Hepatocyte (in vitro differentiated cells): Measurements from ENCODE around the gene SCN1A. TPM values are rescaled to one million over a fixed set of nuclear protein-coding genes. Genes with fewer than 3 reads are reported as not detected.
"Not testable (repeated sequence)": the region's sequence is repeated elsewhere in the genome, so short reads cannot be mapped to it uniquely, and the experiment has no call there.

ENCODE experiments used
- DNase-seq: peaks from one replicate; pipeline ENCODE4 v3.0.0-alpha.2; 2016; ENCODE audit warnings: low spot score
- H2AFZ ChIP-seq: fragments of 200-600 bp; sonication (generic); 2 replicates; pipeline ENCODE4 v1.6.0; 2016; ENCODE audit warnings: antibody characterized with exemption, mild to moderate bottlenecking
- H3K27ac ChIP-seq: fragments of 200-600 bp; sonication (generic); 2 replicates; pipeline ENCODE4 v1.5.1; 2016; ENCODE audit warnings: mild to moderate bottlenecking
- H3K27me3 ChIP-seq: fragments of 200-600 bp; sonication (generic); 2 replicates; pipeline ENCODE4 v1.6.1; 2016
- H3K36me3 ChIP-seq: fragments of 200-600 bp; sonication (generic); replicated peaks from 2 replicates; pipeline ENCODE4 v1.5.1; 2016; ENCODE audit warnings: low read depth; ENCODE audit not compliant: insufficient read depth
- H3K4me1 ChIP-seq: fragments of 200-600 bp; sonication (generic); 2 replicates; pipeline ENCODE4 v1.5.1; 2016; ENCODE audit warnings: mild to moderate bottlenecking, moderate library complexity; ENCODE audit not compliant: insufficient read depth
- H3K4me2 ChIP-seq: fragments of 200-600 bp; sonication (generic); 2 replicates; pipeline ENCODE4 v1.6.0; 2016
- H3K4me3 ChIP-seq: fragments of 200-600 bp; sonication (generic); 2 replicates; pipeline ENCODE4 v1.5.1; 2016; ENCODE audit warnings: mild to moderate bottlenecking
- H3K79me2 ChIP-seq: fragments of 200-600 bp; sonication (generic); 2 replicates; pipeline ENCODE4 v1.6.0; 2017; ENCODE audit warnings: mild to moderate bottlenecking
- H3K9me2 ChIP-seq: fragments of 200-600 bp; sonication (generic); replicated peaks from 2 replicates; pipeline ENCODE4 v1.6.0; 2017; ENCODE audit warnings: mild to moderate bottlenecking; ENCODE audit not compliant: insufficient read depth
- H3K9me3 ChIP-seq: fragments of 200-600 bp; sonication (generic); 2 replicates; pipeline ENCODE4 v1.5.1; 2016; ENCODE audit warnings: low read depth, mild to moderate bottlenecking
- H4K20me1 ChIP-seq: fragments of 200-600 bp; sonication (generic); 2 replicates; pipeline ENCODE4 v1.6.0; 2016; ENCODE audit warnings: mild to moderate bottlenecking; ENCODE audit not compliant: insufficient read depth, poor library complexity, severe bottlenecking
- EZH2 ChIP-seq: fragments of 200-600 bp; sonication (generic); IDR thresholded peaks from 2 replicates; pipeline ENCODE4 v1.6.1; 2016; ENCODE audit warnings: antibody characterized with exemption, mild to moderate bottlenecking, borderline replicate concordance
- EZH2phosphoT487 ChIP-seq: fragments of 200-600 bp; sonication (generic); IDR thresholded peaks from one replicate; pipeline ENCODE4 v1.6.1; 2018; ENCODE audit warnings: antibody characterized with exemption, mild to moderate bottlenecking, low read depth, moderate library complexity; ENCODE audit not compliant: unreplicated experiment, severe bottlenecking
- WGBS: methylation state at CpG from one replicate; pipeline ENCODE4 v1.1.6; 2016; ENCODE audit warnings: low lambda C conversion rate; ENCODE audit errors: missing lambda C conversion rate; 5-methylcytosine and 5-hydroxymethylcytosine counted together
- polyA plus RNA-seq: library from polyadenylated mRNA; unstranded; fragments of >200 nt; fragmentation: Nextera tagmentation; extraction: Ambion mirVana; gene quantifications from 2 replicates; pipeline ENCODE4 v1.2.1, GENCODE V29; 2016
- total RNA-seq: library from RNA; depleted of rRNA; stranded (reverse); fragments of >200 nt; gene quantifications from 2 replicates; pipeline ENCODE4 v1.2.3, GENCODE V29; 2014
- TF ChIP-seq, protein P1 (sequence below): fragments of 200-600 bp; sonication (generic); IDR thresholded peaks from 2 replicates; pipeline ENCODE4 v1.5.1; 2016; ENCODE audit warnings: antibody characterized with exemption, mild to moderate bottlenecking; ENCODE audit not compliant: poor library complexity

SCN1A gene
- total and polyA plus RNA-seq, 2 experiments from 2014 or later = 0.03 TPM; not detected in 1

DNA sequence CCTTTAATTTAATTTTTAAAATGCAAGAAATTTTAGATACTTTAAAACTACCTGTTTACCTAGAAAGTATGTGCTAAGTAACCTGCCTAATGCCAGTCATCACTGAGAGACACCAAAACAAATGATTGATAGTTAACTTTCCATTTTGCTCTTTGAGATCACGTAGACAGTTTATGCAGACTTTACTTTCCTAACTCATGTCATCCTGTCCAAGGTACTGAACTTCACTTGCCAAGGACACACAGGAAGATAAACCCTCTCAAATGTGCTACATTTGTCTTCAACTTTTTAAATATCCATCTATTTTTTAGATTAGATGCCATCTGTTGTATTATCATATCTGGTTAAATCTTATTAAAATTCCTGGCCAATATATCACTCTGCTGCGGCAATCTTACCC lies 20.1 kb upstream of the SCN1A start:
- TF ChIP-seq EZH2phosphoT487 = no peak
- TF ChIP-seq, protein P1, sequence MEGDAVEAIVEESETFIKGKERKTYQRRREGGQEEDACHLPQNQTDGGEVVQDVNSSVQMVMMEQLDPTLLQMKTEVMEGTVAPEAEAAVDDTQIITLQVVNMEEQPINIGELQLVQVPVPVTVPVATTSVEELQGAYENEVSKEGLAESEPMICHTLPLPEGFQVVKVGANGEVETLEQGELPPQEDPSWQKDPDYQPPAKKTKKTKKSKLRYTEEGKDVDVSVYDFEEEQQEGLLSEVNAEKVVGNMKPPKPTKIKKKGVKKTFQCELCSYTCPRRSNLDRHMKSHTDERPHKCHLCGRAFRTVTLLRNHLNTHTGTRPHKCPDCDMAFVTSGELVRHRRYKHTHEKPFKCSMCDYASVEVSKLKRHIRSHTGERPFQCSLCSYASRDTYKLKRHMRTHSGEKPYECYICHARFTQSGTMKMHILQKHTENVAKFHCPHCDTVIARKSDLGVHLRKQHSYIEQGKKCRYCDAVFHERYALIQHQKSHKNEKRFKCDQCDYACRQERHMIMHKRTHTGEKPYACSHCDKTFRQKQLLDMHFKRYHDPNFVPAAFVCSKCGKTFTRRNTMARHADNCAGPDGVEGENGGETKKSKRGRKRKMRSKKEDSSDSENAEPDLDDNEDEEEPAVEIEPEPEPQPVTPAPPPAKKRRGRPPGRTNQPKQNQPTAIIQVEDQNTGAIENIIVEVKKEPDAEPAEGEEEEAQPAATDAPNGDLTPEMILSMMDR = no peak
- no peak for TF ChIP-seq EZH2
- Histone ChIP-seq H3K27me3 (no peaks in the 10 kb centered on the region), H4K20me1 (no peaks in the 10 kb centered on the region), H3K4me1 (no peaks in the 10 kb centered on the region), H3K4me2 (no peak overlapping the region), H3K79me2 (no peaks in the 10 kb centered on the region), H3K9me3 (no peaks in the 10 kb centered on the region), H3K27ac (no peak overlapping the region), H3K36me3 (no peaks in the 10 kb centered on the region), H3K9me2 (no peaks in the 10 kb centered on the region), H2AFZ (no peak overlapping the region), H3K4me3 (no peak overlapping the region)
- no peak for DNase-seq
- WGBS = 73% methylated on average over 2 of the region's 2 CpGs

DNA sequence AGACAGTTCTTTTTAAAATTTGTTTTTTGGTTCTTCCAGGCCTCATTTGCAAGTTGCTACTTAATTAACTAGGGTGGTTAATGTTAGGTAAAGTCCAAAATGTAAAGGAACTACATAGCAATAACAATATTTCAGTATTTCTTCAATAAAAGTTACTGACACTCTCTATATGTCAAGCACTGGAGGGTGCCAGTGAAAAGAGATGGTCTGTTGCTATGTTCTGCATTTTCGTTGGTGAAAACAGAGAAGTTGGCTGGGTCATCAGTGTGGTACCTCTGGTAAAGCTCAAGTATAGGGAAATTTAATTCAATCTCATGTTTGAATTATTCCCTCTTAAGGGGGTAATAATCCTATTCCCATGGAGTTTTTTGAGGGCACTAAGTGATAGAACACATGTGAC lies 16.3 kb upstream of the SCN1A start:
- no peaks in the 10 kb centered on the region for H3K4me1 ChIP-seq
- WGBS = 81% methylated on average over 1 of the region's 1 CpG
- no peaks in the 10 kb centered on the region for H3K79me2 ChIP-seq
- H3K9me3 ChIP-seq = no peaks in the 10 kb centered on the region
- no peak overlapping the region for H3K4me3 ChIP-seq
- no peak overlapping the region for H2AFZ ChIP-seq
- TF ChIP-seq EZH2phosphoT487 (no peak), EZH2 (no peak)
- TF ChIP-seq, protein P1 = no peak
- no peak overlapping the region for H3K4me2 ChIP-seq
- no peaks in the 10 kb centered on the region for H4K20me1 ChIP-seq
- H3K27me3 ChIP-seq = no peaks in the 10 kb centered on the region
- H3K27ac ChIP-seq = no peak overlapping the region
- no peaks in the 10 kb centered on the region for H3K9me2 ChIP-seq
- H3K36me3 ChIP-seq = no peaks in the 10 kb centered on the region
- no peak for DNase-seq

DNA sequence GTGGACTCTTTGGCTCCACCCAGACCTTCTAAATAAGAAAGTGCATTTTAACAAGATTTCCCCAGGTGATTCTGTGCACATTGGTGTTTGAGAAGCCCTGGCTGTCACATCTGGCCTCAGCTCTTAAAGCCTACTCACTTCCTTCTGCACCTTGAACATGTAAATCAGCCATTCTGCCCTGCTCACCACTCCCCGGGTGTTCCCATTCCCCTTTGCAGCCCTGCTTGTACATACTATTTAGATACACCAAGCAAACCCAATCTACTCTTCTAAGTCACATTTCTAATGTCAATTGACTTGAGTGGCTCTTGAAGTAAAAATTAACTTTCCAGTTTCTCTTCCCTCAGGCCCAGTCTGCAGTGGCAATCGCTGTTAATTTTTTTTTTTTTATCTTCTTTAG lies 13.1 kb upstream of the SCN1A start:
- Histone ChIP-seq H2AFZ (no peak overlapping the region), H3K4me3 (no peak overlapping the region), H3K9me2 (no peaks in the 10 kb centered on the region), H3K79me2 (no peaks in the 10 kb centered on the region), H3K4me2 (no peak overlapping the region), H3K4me1 (peaks cover 3% of the 10 kb centered on the region), H3K27ac (no peak overlapping the region), H3K9me3 (no peaks in the 10 kb centered on the region), H3K36me3 (no peaks in the 10 kb centered on the region), H4K20me1 (no peaks in the 10 kb centered on the region), H3K27me3 (no peaks in the 10 kb centered on the region)
- TF ChIP-seq, protein P1 = no peak
- TF ChIP-seq EZH2phosphoT487 (no peak), EZH2 (no peak)
- no peak for DNase-seq
- 81% methylated on average over 2 of the region's 2 CpGs for WGBS

DNA sequence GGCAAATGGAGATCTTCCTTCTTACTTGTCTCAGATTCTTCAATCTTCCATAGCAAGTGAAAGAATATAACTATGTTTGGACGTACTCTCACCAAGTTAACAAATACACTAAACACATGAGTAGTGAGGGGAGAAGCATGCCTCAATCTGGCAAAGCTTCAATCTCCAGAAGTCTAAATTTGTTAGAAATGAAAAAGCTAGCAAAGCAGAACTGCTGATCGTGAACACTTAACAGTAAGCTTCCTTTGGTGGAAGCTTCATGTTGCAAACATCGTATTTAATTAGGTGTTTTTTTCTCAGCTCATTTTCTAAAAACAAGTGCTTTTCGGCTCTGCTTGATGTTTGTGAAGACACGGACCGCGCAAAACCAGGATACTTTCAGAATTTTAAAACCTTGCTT lies 12.7 kb upstream of the SCN1A start:
- Histone ChIP-seq H3K79me2 (no peaks in the 10 kb centered on the region), H3K9me2 (no peaks in the 10 kb centered on the region), H3K27ac (no peak overlapping the region), H3K27me3 (no peaks in the 10 kb centered on the region), H4K20me1 (no peaks in the 10 kb centered on the region), H3K9me3 (no peaks in the 10 kb centered on the region), H3K4me3 (no peak overlapping the region), H3K4me2 (no peak overlapping the region), H3K4me1 (peaks cover 7% of the 10 kb centered on the region), H3K36me3 (no peaks in the 10 kb centered on the region), H2AFZ (no peak overlapping the region)
- no peak for TF ChIP-seq EZH2phosphoT487
- TF ChIP-seq EZH2 = no peak
- TF ChIP-seq, protein P1 = no peak
- WGBS = 80% methylated on average over 7 of the region's 7 CpGs
- no peak for DNase-seq

DNA sequence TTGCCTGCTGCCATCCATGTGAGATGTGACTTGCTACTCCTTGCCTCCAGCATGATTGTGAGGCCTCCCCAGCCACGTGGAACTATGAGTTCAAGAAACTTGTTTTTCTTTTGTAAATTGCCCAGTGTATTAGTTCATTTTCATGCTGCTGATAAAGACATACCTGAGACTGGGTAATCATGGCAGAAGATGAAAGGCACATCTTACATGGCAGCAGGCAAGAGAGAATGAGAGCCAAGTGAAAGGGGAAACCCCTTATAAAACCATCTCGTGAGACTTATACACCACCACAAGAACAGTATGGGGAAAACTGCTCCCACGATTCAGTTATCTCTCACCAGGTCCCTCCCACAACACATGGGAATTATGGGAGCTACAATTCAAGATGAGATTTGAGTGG lies 11.7 kb upstream of the SCN1A start:
- H3K4me3 ChIP-seq, H3K27me3 ChIP-seq, H3K27ac ChIP-seq, H3K9me3 ChIP-seq, H4K20me1 ChIP-seq, H3K4me2 ChIP-seq, H3K9me2 ChIP-seq, H2AFZ ChIP-seq, H3K79me2 ChIP-seq, DNase-seq, H3K36me3 ChIP-seq: not testable (repeated sequence)
- peaks cover 17% of the 10 kb centered on the region for H3K4me1 ChIP-seq
- 55% methylated on average over 3 of the region's 3 CpGs for WGBS
